ENCODE data around the gene SNRPA.

The SNRPA gene

DNA sequence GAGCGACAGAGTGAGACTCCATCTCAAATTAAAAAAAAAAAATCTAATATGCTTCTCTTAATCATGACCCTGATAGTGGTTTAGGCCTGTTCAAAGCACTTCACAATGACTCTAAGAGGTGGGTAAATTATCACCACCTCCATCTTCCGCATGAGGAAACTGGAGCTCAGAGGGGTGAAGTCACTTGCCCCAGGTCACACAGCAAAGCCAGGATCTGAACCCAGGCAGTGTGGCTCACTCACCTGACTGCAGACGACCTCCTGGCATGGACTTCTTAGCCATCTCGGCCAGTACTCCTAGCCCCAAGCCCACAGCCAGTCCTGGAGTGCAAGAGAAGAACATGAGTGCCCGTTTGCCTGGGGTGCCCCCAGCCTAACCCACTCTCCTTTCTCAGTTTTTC is 41.2 kb upstream of the SNRPA start:
- H3K27ac ChIP-seq (replicated peaks; ENCODE audit: low read length), result no peak overlapping the region
- H3K23ac ChIP-seq (ENCODE audit: low read depth, low read length, poor library complexity), result no peak overlapping the region
- H4K91ac ChIP-seq (ENCODE audit: low read depth, low read length, poor library complexity), result no peak overlapping the region
- WGBS, 2 donors (ENCODE audit: extremely low coverage in 2 of 2, insufficient read length in 2 of 2, insufficient replicate concordance in 1 of 2), result no CpG with 5 or more reads among the region's 5 CpGs
- no peak overlapping the region for H3K18ac ChIP-seq (ENCODE audit: low read length)
- H3K4me2 ChIP-seq (ENCODE audit: insufficient read depth, low read length, poor library complexity, severe bottlenecking), result no peak overlapping the region
- H3K9me3 ChIP-seq (replicated peaks in 1 of 2; ENCODE audit: control insufficient read depth in 2 of 2, insufficient read depth in 1 of 2, low read depth in 1 of 2, low read length in 2 of 2), result no peaks in the 10 kb centered on the region
- H3K4me3 ChIP-seq (ENCODE audit: low read length in 2 of 2), result no peak overlapping the region
- no peak overlapping the region for H2BK5ac ChIP-seq (ENCODE audit: low read length)
- H2AK5ac ChIP-seq (ENCODE audit: low read depth, low read length), result no peak overlapping the region
- DNase-seq (ENCODE audit: low spot score), result no peak
- peaks cover 3 to 4% of the 10 kb centered on the region in 2 donors for H3K4me1 ChIP-seq (ENCODE audit: control insufficient read depth in 2 of 2, insufficient read depth in 1 of 2, low read depth in 1 of 2, low read length in 2 of 2)
- H3K9ac ChIP-seq (ENCODE audit: low read depth, low read length, poor library complexity), result no peak overlapping the region
- H3K14ac ChIP-seq (ENCODE audit: low read length), result no peak overlapping the region
- no peak overlapping the region for H2AFZ ChIP-seq (ENCODE audit: low read length)
- H3K4ac ChIP-seq (ENCODE audit: low read length), result no peak overlapping the region
- H3K27me3 ChIP-seq (ENCODE audit: control insufficient read depth in 3 of 3, insufficient read depth in 3 of 3, low read depth in 1 of 3, low read length in 3 of 3), result no peaks in the 10 kb centered on the region
- no peak overlapping the region for H2BK12ac ChIP-seq (ENCODE audit: low read length)
- no peak overlapping the region for H2BK15ac ChIP-seq (ENCODE audit: low read length)
- H3K36me3 ChIP-seq (replicated peaks in 1 of 2; ENCODE audit: control insufficient read depth in 2 of 2, insufficient read depth in 2 of 2, low read length in 2 of 2), result peaks cover 19 to 74% of the 10 kb centered on the region in 2 donors
- H3K79me1 ChIP-seq (ENCODE audit: low read depth, low read length), result peaks cover 2% of the 10 kb centered on the region
- H4K8ac ChIP-seq (ENCODE audit: low read depth, low read length), result no peak overlapping the region
- H2BK120ac ChIP-seq (ENCODE audit: low read depth, low read length), result no peak overlapping the region

DNA sequence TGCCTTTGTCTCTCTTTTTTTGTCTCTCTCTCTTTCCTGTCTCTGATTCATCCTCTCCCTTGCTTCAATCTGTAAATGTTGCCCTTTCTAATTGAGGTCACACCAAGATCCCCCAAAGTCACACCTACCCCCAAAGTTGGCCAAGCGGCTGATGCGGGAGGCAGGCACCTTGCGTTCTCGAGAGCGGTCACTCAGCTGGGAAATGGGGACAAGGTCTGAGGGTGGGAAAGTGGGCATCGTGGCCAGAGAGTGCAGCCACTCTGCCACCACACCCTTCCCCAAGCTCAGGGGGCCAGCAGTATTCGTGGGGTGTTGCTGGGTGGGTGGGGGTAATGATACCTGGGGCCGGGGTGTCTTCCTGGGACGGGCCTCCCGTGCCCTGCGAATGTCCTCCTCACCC is 37.1 kb upstream of the SNRPA start:
- no peaks in the 10 kb centered on the region for H3K9me3 ChIP-seq (replicated peaks in 1 of 2; ENCODE audit: control insufficient read depth in 2 of 2, insufficient read depth in 1 of 2, low read depth in 1 of 2, low read length in 2 of 2)

DNA sequence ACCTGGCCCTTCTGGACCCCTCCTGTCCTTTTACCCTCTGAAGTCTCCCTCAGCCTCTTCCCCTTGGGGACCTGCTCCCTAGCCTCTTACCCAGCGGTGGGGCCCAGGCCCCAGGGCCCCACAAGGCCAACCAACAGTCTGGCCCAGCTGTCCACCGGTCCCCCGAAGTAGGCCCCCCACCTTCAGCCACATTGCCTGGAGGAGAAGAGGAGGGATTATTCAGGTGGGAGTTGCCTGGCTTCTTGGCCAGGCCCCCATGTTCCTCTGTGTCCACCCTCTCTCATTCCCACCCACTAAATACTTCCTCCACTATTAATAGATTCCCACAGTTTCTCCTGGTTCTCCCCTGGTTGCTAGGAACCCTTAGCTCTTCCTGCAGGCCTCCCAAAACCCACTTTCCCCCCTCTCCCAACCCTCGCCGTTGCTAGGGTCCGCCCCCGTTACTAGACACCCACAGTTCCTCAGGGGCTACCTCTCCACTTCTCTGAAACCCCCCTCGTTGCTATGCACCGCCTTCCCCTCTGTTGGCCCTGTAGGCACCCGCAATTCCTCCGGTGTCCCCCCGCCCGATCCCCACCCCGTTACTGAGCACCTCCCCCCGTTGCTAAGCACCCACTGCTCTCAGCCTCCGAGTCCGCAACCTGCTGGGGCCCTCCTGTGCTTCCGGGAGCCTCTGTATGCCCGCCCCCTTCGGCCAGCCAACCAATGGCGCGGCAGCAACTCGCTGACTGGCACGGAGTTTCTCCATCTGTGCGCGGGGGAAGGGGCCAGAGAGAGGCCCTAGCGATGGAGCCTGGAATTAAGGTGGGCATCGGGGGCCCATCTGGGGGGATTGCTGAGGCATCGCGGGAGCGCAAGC is 36.3 kb upstream of the SNRPA start:
- H2BK15ac ChIP-seq (ENCODE audit: low read length), result peak overlapping the region; percentile 56
- peak overlapping the region; percentile 66 to 88 for H3K4me3 ChIP-seq (ENCODE audit: low read length in 2 of 2)
- H2BK120ac ChIP-seq (ENCODE audit: low read depth, low read length), result peak overlapping the region; percentile 26
- peak overlapping the region; percentile 91 for H2AFZ ChIP-seq (ENCODE audit: low read length)
- H3K36me3 ChIP-seq (replicated peaks in 1 of 2; ENCODE audit: control insufficient read depth in 2 of 2, insufficient read depth in 2 of 2, low read length in 2 of 2), result peaks cover 8 to 33% of the 10 kb centered on the region in 2 donors
- H3K4me1 ChIP-seq (ENCODE audit: control insufficient read depth in 2 of 2, insufficient read depth in 1 of 2, low read depth in 1 of 2, low read length in 2 of 2), result peaks cover 20 to 23% of the 10 kb centered on the region in 2 donors
- no peak overlapping the region for H3K23ac ChIP-seq (ENCODE audit: low read depth, low read length, poor library complexity)
- peak overlapping the region; percentile 70 for H3K9ac ChIP-seq (ENCODE audit: low read depth, low read length, poor library complexity)
- H4K91ac ChIP-seq (ENCODE audit: low read depth, low read length, poor library complexity), result no peak overlapping the region
- no peaks in the 10 kb centered on the region for H3K27me3 ChIP-seq (ENCODE audit: control insufficient read depth in 3 of 3, insufficient read depth in 3 of 3, low read depth in 1 of 3, low read length in 3 of 3)
- peak overlapping the region; percentile 55 for H3K4me2 ChIP-seq (ENCODE audit: insufficient read depth, low read length, poor library complexity, severe bottlenecking)
- no CpG with 5 or more reads among the region's 31 CpGs for WGBS, 2 donors (ENCODE audit: extremely low coverage in 2 of 2, insufficient read length in 2 of 2, insufficient replicate concordance in 1 of 2)
- peak overlapping the region; percentile 14 for H2BK5ac ChIP-seq (ENCODE audit: low read length)
- H3K4ac ChIP-seq (ENCODE audit: low read length), result no peak overlapping the region
- no peaks in the 10 kb centered on the region for H3K9me3 ChIP-seq (replicated peaks in 1 of 2; ENCODE audit: control insufficient read depth in 2 of 2, insufficient read depth in 1 of 2, low read depth in 1 of 2, low read length in 2 of 2)
- H3K79me1 ChIP-seq (ENCODE audit: low read depth, low read length), result peaks cover 16% of the 10 kb centered on the region
- peak overlapping the region; percentile 71 for H3K27ac ChIP-seq (replicated peaks; ENCODE audit: low read length)
- peak overlapping the region; percentile 69 for H3K18ac ChIP-seq (ENCODE audit: low read length)
- H4K8ac ChIP-seq (ENCODE audit: low read depth, low read length), result no peak overlapping the region
- peak overlapping the region; percentile 23 for H2AK5ac ChIP-seq (ENCODE audit: low read depth, low read length)
- H2BK12ac ChIP-seq (ENCODE audit: low read length), result no peak overlapping the region
- peak; percentile 91 for DNase-seq (ENCODE audit: low spot score)
- H3K14ac ChIP-seq (ENCODE audit: low read length), result no peak overlapping the region

More for the DNA sequence above, 37.1 kb upstream of the SNRPA start:
- Histone ChIP-seq H2BK12ac (ENCODE audit: low read length) (no peak overlapping the region), H3K14ac (ENCODE audit: low read length) (no peak overlapping the region), H3K4me2 (ENCODE audit: insufficient read depth, low read length, poor library complexity, severe bottlenecking) (peak overlapping the region; percentile 55), H3K18ac (ENCODE audit: low read length) (peak overlapping the region; percentile 50), H3K4me1 (ENCODE audit: control insufficient read depth in 2 of 2, insufficient read depth in 1 of 2, low read depth in 1 of 2, low read length in 2 of 2) (peaks cover 13 to 17% of the 10 kb centered on the region in 2 donors), H4K91ac (ENCODE audit: low read depth, low read length, poor library complexity) (no peak overlapping the region), H3K23ac (ENCODE audit: low read depth, low read length, poor library complexity) (no peak overlapping the region), H2AFZ (ENCODE audit: low read length) (no peak overlapping the region), H2BK120ac (ENCODE audit: low read depth, low read length) (peak overlapping the region; percentile 26), H2BK5ac (ENCODE audit: low read length) (peak overlapping the region; percentile 14), H4K8ac (ENCODE audit: low read depth, low read length) (no peak overlapping the region), H2BK15ac (ENCODE audit: low read length) (peak overlapping the region; percentile 56), H2AK5ac (ENCODE audit: low read depth, low read length) (peak overlapping the region; percentile 23), H3K27ac (replicated peaks; ENCODE audit: low read length) (no peak overlapping the region), H3K36me3 (replicated peaks in 1 of 2; ENCODE audit: control insufficient read depth in 2 of 2, insufficient read depth in 2 of 2, low read length in 2 of 2) (peaks cover 9 to 38% of the 10 kb centered on the region in 2 donors), H3K9ac (ENCODE audit: low read depth, low read length, poor library complexity) (peak overlapping the region; percentile 68), H3K27me3 (ENCODE audit: control insufficient read depth in 3 of 3, insufficient read depth in 3 of 3, low read depth in 1 of 3, low read length in 3 of 3) (no peaks in the 10 kb centered on the region), H3K4ac (ENCODE audit: low read length) (no peak overlapping the region), H3K4me3 (ENCODE audit: low read length in 2 of 2) (peak overlapping the region in 1 of 2 donors; percentile 66), H3K79me1 (ENCODE audit: low read depth, low read length) (peaks cover 16% of the 10 kb centered on the region)
- no peak for DNase-seq (ENCODE audit: low spot score)
- no CpG with 5 or more reads among the region's 11 CpGs for WGBS, 2 donors (ENCODE audit: extremely low coverage in 2 of 2, insufficient read length in 2 of 2, insufficient replicate concordance in 1 of 2)

DNA sequence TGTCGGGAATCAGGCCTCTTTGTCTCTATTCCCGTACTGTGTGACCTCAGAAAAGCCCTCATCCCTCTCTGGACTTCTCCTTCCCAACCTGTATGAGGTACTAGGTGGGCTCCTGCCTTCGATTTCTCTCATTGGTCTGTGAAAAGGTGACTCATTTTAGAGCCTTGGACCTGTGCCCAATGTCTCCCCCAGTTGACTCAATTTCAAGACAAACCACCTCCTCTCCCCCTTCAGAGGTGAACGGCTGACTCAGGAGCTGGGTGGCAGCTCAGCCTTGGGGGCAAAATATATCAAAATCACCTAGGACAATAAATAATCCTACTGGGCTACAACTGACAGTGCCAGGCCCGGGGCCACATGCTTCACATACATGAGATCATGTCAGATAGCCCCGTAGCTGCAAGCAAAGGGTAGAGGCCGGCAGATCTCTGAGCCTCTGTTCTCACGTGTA is 34.9 kb upstream of the SNRPA start:
- no CpG with 5 or more reads among the region's 8 CpGs for WGBS, 2 donors (ENCODE audit: extremely low coverage in 2 of 2, insufficient read length in 2 of 2, insufficient replicate concordance in 1 of 2)
- Histone ChIP-seq H3K4me2 (ENCODE audit: insufficient read depth, low read length, poor library complexity, severe bottlenecking) (peak overlapping the region; percentile 55), H2BK5ac (ENCODE audit: low read length) (no peak overlapping the region), H2BK15ac (ENCODE audit: low read length) (no peak overlapping the region), H3K9me3 (replicated peaks in 1 of 2; ENCODE audit: control insufficient read depth in 2 of 2, insufficient read depth in 1 of 2, low read depth in 1 of 2, low read length in 2 of 2) (no peaks in the 10 kb centered on the region), H2BK12ac (ENCODE audit: low read length) (no peak overlapping the region), H4K91ac (ENCODE audit: low read depth, low read length, poor library complexity) (no peak overlapping the region), H3K4me3 (ENCODE audit: low read length in 2 of 2) (peak overlapping the region; percentile 66 to 88), H4K8ac (ENCODE audit: low read depth, low read length) (no peak overlapping the region), H3K79me1 (ENCODE audit: low read depth, low read length) (peaks cover 19% of the 10 kb centered on the region), H3K14ac (ENCODE audit: low read length) (no peak overlapping the region), H3K23ac (ENCODE audit: low read depth, low read length, poor library complexity) (no peak overlapping the region), H3K27me3 (ENCODE audit: control insufficient read depth in 3 of 3, insufficient read depth in 3 of 3, low read depth in 1 of 3, low read length in 3 of 3) (no peaks in the 10 kb centered on the region), H2BK120ac (ENCODE audit: low read depth, low read length) (no peak overlapping the region), H3K36me3 (replicated peaks in 1 of 2; ENCODE audit: control insufficient read depth in 2 of 2, insufficient read depth in 2 of 2, low read length in 2 of 2) (peaks cover 7 to 32% of the 10 kb centered on the region in 2 donors), H3K4me1 (ENCODE audit: control insufficient read depth in 2 of 2, insufficient read depth in 1 of 2, low read depth in 1 of 2, low read length in 2 of 2) (peaks cover 21 to 25% of the 10 kb centered on the region in 2 donors), H3K9ac (ENCODE audit: low read depth, low read length, poor library complexity) (no peak overlapping the region), H2AFZ (ENCODE audit: low read length) (peak overlapping the region; percentile 91), H3K4ac (ENCODE audit: low read length) (no peak overlapping the region), H3K18ac (ENCODE audit: low read length) (no peak overlapping the region), H2AK5ac (ENCODE audit: low read depth, low read length) (no peak overlapping the region), H3K27ac (replicated peaks; ENCODE audit: low read length) (peak overlapping the region; percentile 71)
- no peak for DNase-seq (ENCODE audit: low spot score)

Data from neuronal stem cell (in vitro differentiated cells).